Naive thymus-derived CD4-positive, alpha-beta T cell (primary cell): ENCODE measurements around the gene RNASE4. TPM values are rescaled to one million over a fixed set of nuclear protein-coding genes. Genes with fewer than 3 reads are reported as not detected.
"Not testable (repeated sequence)": the region's sequence is repeated elsewhere in the genome, so short reads cannot be mapped to it uniquely, and the experiment has no call there.

Experiments used
- ATAC-seq: fragments of 150-1000 bp; cut with Tn5 transposase; 2 replicates; pipeline ENCODE4 v1.10.0; 2021; ENCODE audit warnings: mild to moderate bottlenecking, moderate library complexity
- CTCF ChIA-PET: fragments of 350-600 bp; sonication (Branson Sonifier 250); formaldehyde crosslinking; loops from one replicate; lab custom pipeline; 2021; ENCODE audit warnings: antibody characterized with exemption; lab: Charles Lee
- POLR2A ChIA-PET: fragments of 350-600 bp; sonication (Branson Sonifier 250); formaldehyde crosslinking; loops from one replicate; lab custom pipeline; 2021; ENCODE audit warnings: antibody characterized with exemption, inconsistent platforms; lab: Charles Lee
- DNase-seq, 9 donors: peaks; one replicate each; pipeline versions ENCODE4 v3.0.0 to v3.0.0-alpha.2; 2020 to 2022; ENCODE audit warnings: mixed read lengths in 1 of 9
- H3K27ac ChIP-seq: one replicate; pipeline ENCODE4 v1.7.0; 2013; ENCODE audit warnings: mild to moderate bottlenecking, low read depth, low read length, moderate library complexity
- H3K27me3 ChIP-seq, 2 donors: one replicate each; pipeline ENCODE4 v1.7.0; 2013; ENCODE audit warnings: low read length in 2 of 2, mild to moderate bottlenecking in 2 of 2, moderate library complexity in 2 of 2; ENCODE audit not compliant: control insufficient read depth in 2 of 2, insufficient read depth in 2 of 2
- H3K36me3 ChIP-seq, 3 experiments: 1 replicate in 2 of 3; 2 replicates in 1 of 3; pipeline ENCODE4 v1.7.0; 2013; ENCODE audit warnings: low read length in 3 of 3, mild to moderate bottlenecking in 3 of 3, moderate library complexity in 1 of 3; ENCODE audit not compliant: insufficient read depth in 3 of 3, control insufficient read depth in 2 of 3
- H3K4me1 ChIP-seq, 2 donors: one replicate each; pipeline ENCODE4 v1.7.0; 2013; ENCODE audit warnings: low read length in 2 of 2, mild to moderate bottlenecking in 2 of 2, moderate library complexity in 1 of 2; ENCODE audit not compliant: control insufficient read depth in 2 of 2, insufficient read depth in 2 of 2
- H3K4me3 ChIP-seq: 2 replicates; pipeline ENCODE4 v1.7.0; 2013; ENCODE audit warnings: mild to moderate bottlenecking, low read length
- H3K9me3 ChIP-seq, 3 experiments: 1 replicate in 2 of 3; 2 replicates in 1 of 3; pipeline ENCODE4 v1.7.0; 2013; ENCODE audit warnings: low read length in 3 of 3; ENCODE audit not compliant: control insufficient read depth in 2 of 3
- H3K27ac Mint-ChIP-seq, 9 donors: one replicate each; pipeline ENCODE4 v1.8.0; 2020 to 2022; ENCODE audit warnings: mixed read lengths in 9 of 9, mild to moderate bottlenecking in 8 of 9, moderate library complexity in 5 of 9, inconsistent platforms in 2 of 9
- H3K27me3 Mint-ChIP-seq, 5 donors: one replicate each; pipeline ENCODE4 v1.8.0; 2021 to 2022; ENCODE audit warnings: mixed read lengths in 5 of 5, mild to moderate bottlenecking in 1 of 5
- H3K36me3 Mint-ChIP-seq, 5 donors: one replicate each; pipeline ENCODE4 v1.8.0; 2020 to 2022; ENCODE audit warnings: mixed read lengths in 5 of 5, mild to moderate bottlenecking in 3 of 5, inconsistent platforms in 1 of 5
- H3K4me1 Mint-ChIP-seq, 7 donors: one replicate each; pipeline ENCODE4 v1.8.0; 2020 to 2022; ENCODE audit warnings: mixed read lengths in 7 of 7, mild to moderate bottlenecking in 3 of 7, inconsistent platforms in 1 of 7
- H3K4me3 Mint-ChIP-seq, 10 donors: one replicate each; pipeline ENCODE4 v1.8.0; 2020 to 2022; ENCODE audit warnings: mild to moderate bottlenecking in 10 of 10, mixed read lengths in 10 of 10, moderate library complexity in 6 of 10, inconsistent platforms in 2 of 10
- H3K9me3 Mint-ChIP-seq, 11 donors: one replicate each; pipeline ENCODE4 v1.8.0; 2020 to 2022; ENCODE audit warnings: mixed read lengths in 11 of 11, mild to moderate bottlenecking in 4 of 11, inconsistent platforms in 1 of 11, moderate library complexity in 1 of 11
- intact Hi-C, 2 donors: fragments of 100-400 bp; cut with micrococcal nuclease; formaldehyde crosslinking; loops; one replicate each; pipeline ENCODE4 v1.15.1; 2023
- polyA plus RNA-seq, 2 donors: library from polyadenylated mRNA; unstranded; fragments of 300-500 nt; fragmentation: Illumina TruSeq; gene quantifications; one replicate each; pipeline ENCODE4 v1.2.3, GENCODE V29; 2021
- total RNA-seq, 6 experiments: library from RNA in 5 of 6; stranded (reverse) in 5 of 6; gene quantifications; 1 replicate in 5 of 6; 2 replicates in 1 of 6; pipeline ENCODE4 v1.2.3 and lab custom pipeline; 2021 to 2026

RNASE4 gene, protein sequence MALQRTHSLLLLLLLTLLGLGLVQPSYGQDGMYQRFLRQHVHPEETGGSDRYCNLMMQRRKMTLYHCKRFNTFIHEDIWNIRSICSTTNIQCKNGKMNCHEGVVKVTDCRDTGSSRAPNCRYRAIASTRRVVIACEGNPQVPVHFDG
- total RNA-seq (1 to 10 TPM in 1 of 5 experiments, under 1 TPM in 4; 0.17 to 4.2 (median 0.43) TPM), polyA plus RNA-seq (under 1 TPM in 1 of 2 donors, not detected in 1; 0.83 TPM), total RNA-seq (lab: John Stamatoyannopoulos, UW) (not detected)

DNA sequence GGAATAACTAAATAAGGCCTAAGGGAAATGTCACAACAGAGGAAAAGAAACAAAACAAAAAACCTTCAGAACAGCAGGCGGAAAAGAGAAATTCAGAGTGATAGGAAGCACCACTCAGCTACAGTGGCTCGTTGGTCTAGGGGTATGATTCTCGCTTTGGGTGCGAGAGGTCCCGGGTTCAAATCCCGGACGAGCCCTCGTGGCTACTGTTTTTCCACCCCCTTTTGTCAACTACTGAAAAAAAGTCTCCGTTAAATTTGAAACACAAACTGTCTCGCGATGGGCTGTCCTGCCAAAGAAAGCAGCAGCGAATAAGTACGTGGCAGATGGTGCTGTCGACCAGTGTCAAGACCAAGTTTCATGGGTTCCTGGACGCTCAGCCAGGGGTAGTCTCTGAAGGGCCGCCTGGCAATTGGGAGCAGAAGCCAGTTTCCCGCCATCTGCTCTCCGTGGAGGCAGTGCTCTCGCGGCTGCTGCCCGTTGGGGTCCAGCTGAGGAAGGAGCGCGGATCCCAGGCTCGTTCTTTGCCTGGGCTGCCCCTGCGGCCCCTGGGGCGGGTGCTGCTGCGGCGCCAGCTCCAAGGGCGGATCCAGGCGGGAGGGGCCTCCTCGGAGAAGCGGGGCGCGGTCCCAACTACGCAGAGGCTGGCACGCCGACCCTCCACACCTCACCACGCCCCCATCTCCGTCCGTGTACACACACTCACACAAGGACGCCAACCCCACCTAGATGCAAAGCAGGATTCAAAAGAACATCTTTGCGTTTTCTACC is at the start of gene RNASE4:
TSS of gene RNASE4 (plus strand) at position 670 of the 771 bp plus-strand sequence. CDS start 14,812 bp downstream, outside the sequence.
- no peaks in the 10 kb centered on the region for H3K27me3 Mint-ChIP-seq
- DNase-seq = peak; percentile 66 to 89 (median 86)
- ChIA-PET CTCF (interaction anchor here (0.7 to 4.3 kb wide), 10 partner anchors 8 to 358 kb away, joined by 3 to 30 read pairs (median 6); partner anchors contain the start of gene PARP2), POLR2A (interaction anchor here (0.5 to 6.2 kb wide), 23 partner anchors 7 to 357 kb away, joined by 3 to 73 read pairs (median 6); partner anchors contain the start of genes APEX1, CCNB1IP1, OSGEP and PARP2)
- H3K4me1 Mint-ChIP-seq = peaks cover 14 to 35% (median 32%) of the 10 kb centered on the region in 7 donors
- H3K9me3 ChIP-seq = no peaks in the 10 kb centered on the region
- H3K4me1 ChIP-seq = peaks cover 18 to 24% of the 10 kb centered on the region in 2 donors
- H3K4me3 Mint-ChIP-seq = peak within 1 kb of the TSS in 1 of 10 donors; percentile 21
- intact Hi-C loops = loop anchor here (1.0 to 5.0 kb wide), 17 partner anchors 7 to 793 kb away; partner anchors contain the start of genes TEP1 (in 2 of the 2), APEX1 (in 1 of the 2), CCNB1IP1 (in 1 of the 2) and CHD8 (in 1 of the 2)
- peaks cover 0 to 6% (median 0%) of the 10 kb centered on the region in 3 experiments for H3K36me3 ChIP-seq
- peaks cover 0 to 9% (median 0%) of the 10 kb centered on the region in 11 donors for H3K9me3 Mint-ChIP-seq
- H3K27ac ChIP-seq = peak within 1 kb of the TSS; percentile 91
- peaks cover 0 to 3% (median 0%) of the 10 kb centered on the region in 5 donors for H3K36me3 Mint-ChIP-seq
- H3K27me3 ChIP-seq = no peaks in the 10 kb centered on the region
- H3K27ac Mint-ChIP-seq = peak within 1 kb of the TSS in 3 of 9 donors; percentile 35 to 80 (median 78)
- peak; percentile 48 for ATAC-seq
- H3K4me3 ChIP-seq = peak within 1 kb of the TSS; percentile 98

GRCh38 chr14:20641591-20641990 is 42.8 kb upstream of the RNASE4 start, which contains the start of gene OR6S1:
TSS of gene OR6S1 (minus strand) at chr14:20641691. CDS start at chr14:20641691, 0 bp downstream.
- Histone ChIP-seq H3K9me3 (no peaks in the 10 kb centered on the region), H3K36me3 (no peaks in the 10 kb centered on the region), H3K4me1 (no peaks in the 10 kb centered on the region), H3K4me3 (no peak within 1 kb of the TSS), H3K27me3 (no peaks in the 10 kb centered on the region), H3K27ac (no peak within 1 kb of the TSS)
- intact Hi-C loops = no loop called here
- ChIA-PET CTCF (no interaction called here), POLR2A (no interaction called here)
- Mint-ChIP-seq H3K4me3 (no peak within 1 kb of the TSS), H3K4me1 (no peaks in the 10 kb centered on the region), H3K27ac (no peak within 1 kb of the TSS), H3K9me3 (no peaks in the 10 kb centered on the region), H3K36me3 (peaks cover 0 to 3% (median 0%) of the 10 kb centered on the region in 5 donors), H3K27me3 (peaks cover 19 to 57% (median 28%) of the 10 kb centered on the region in 5 donors)
- DNase-seq (no peak), ATAC-seq (no peak)

- Mint-ChIP-seq H3K4me1 (no peaks in the 10 kb centered on the region), H3K27me3 (peaks cover 18 to 51% (median 28%) of the 10 kb centered on the region in 5 donors), H3K27ac (no peak overlapping the region), H3K4me3 (no peak overlapping the region), H3K36me3 (peaks cover 0 to 3% (median 0%) of the 10 kb centered on the region in 5 donors), H3K9me3 (no peaks in the 10 kb centered on the region)
- Histone ChIP-seq H3K4me3 (no peak overlapping the region), H3K27ac (no peak overlapping the region), H3K4me1 (no peaks in the 10 kb centered on the region), H3K27me3 (no peaks in the 10 kb centered on the region), H3K9me3 (no peaks in the 10 kb centered on the region), H3K36me3 (no peaks in the 10 kb centered on the region)
- no peak for ATAC-seq
- ChIA-PET POLR2A (no interaction called here), CTCF (interaction anchor here (1.0 kb wide), 1 partner anchor 21 kb away, joined by 3 read pairs; no protein-coding TSS in a partner anchor)
- intact Hi-C loops = no loop called here
- no peak for DNase-seq
Observed at GRCh38 chr14:20642182-20642581, 42.2 kb upstream of the RNASE4 start.

- H3K9me3 Mint-ChIP-seq, H3K27ac ChIP-seq, ATAC-seq, H3K36me3 ChIP-seq, H3K4me3 Mint-ChIP-seq, H3K9me3 ChIP-seq, H3K4me1 ChIP-seq, H3K4me3 ChIP-seq, H3K27me3 ChIP-seq, POLR2A ChIA-PET, H3K36me3 Mint-ChIP-seq, H3K27ac Mint-ChIP-seq, DNase-seq, H3K4me1 Mint-ChIP-seq, intact Hi-C loops: not testable (repeated sequence)
- H3K27me3 Mint-ChIP-seq = peaks cover 18 to 53% (median 28%) of the 10 kb centered on the region in 5 donors
- CTCF ChIA-PET = interaction anchor here (1.0 kb wide), 1 partner anchor 20 kb away, joined by 3 read pairs; no protein-coding TSS in a partner anchor
Observed at GRCh38 chr14:20642755-20643154, 41.6 kb upstream of the RNASE4 start.

DNA sequence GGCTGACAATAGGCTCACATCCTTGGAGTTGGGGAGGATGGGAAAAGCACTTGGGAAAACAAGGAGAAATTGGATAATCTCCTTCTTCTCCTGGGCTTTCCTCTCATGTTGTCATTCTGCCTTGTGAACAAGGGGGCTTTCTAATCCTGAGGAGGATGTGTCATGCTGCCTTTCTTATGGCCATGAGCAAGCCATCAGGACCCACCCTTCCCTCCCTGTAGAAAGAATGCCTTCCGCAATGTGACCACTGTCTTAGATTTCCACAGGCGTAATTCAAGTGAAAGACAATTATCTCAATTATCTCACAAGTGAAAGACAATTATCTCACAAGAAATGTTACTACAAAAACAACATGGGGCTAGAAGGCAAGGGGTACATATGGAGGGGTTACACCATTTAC is 39.8 kb upstream of the RNASE4 start:
- peaks cover 0 to 3% (median 0%) of the 10 kb centered on the region in 5 donors for H3K36me3 Mint-ChIP-seq
- H3K4me1 Mint-ChIP-seq = no peaks in the 10 kb centered on the region
- no peak overlapping the region for H3K4me3 ChIP-seq
- no peaks in the 10 kb centered on the region for H3K36me3 ChIP-seq
- no peak overlapping the region for H3K27ac Mint-ChIP-seq
- no peaks in the 10 kb centered on the region for H3K9me3 ChIP-seq
- H3K27me3 ChIP-seq = peaks cover 0 to 3% of the 10 kb centered on the region in 2 donors
- H3K9me3 Mint-ChIP-seq = peaks cover 0 to 2% (median 0%) of the 10 kb centered on the region in 11 donors
- CTCF ChIA-PET = no interaction called here
- H3K27me3 Mint-ChIP-seq = peaks cover 26 to 54% (median 33%) of the 10 kb centered on the region in 5 donors
- intact Hi-C loops = no loop called here
- no peak for ATAC-seq
- no peak overlapping the region for H3K4me3 Mint-ChIP-seq
- no peaks in the 10 kb centered on the region for H3K4me1 ChIP-seq
- no peak for DNase-seq
- POLR2A ChIA-PET = interaction anchor here (1.1 kb wide), 1 partner anchor 22 kb away, joined by 3 read pairs; no protein-coding TSS in a partner anchor
- no peak overlapping the region for H3K27ac ChIP-seq

DNA sequence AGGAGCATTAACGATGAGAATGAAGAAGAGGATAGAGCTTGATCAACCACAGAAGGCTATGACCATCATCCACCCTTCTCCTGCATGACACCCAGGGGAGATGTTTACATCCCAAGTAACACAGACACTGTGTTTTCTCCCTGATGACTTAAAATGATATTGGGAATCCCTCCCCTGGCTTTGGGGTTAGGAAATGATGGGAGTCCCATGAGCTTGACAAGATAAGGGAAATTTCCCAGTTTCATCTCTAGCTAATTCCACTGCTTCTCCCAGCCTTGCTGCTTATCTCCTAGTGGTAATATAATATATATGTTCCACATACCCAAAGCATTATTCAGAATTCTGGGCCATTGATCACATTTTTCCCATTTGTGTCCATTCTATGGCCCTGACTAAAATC is 38.9 kb upstream of the RNASE4 start:
- no peak overlapping the region for H3K27ac ChIP-seq
- H3K27me3 ChIP-seq = peaks cover 0 to 3% of the 10 kb centered on the region in 2 donors
- ChIA-PET CTCF (interaction anchor here (1.0 kb wide), 1 partner anchor 46 kb away, joined by 3 read pairs; no protein-coding TSS in a partner anchor), POLR2A (interaction anchor here (1.1 kb wide), 1 partner anchor 23 kb away, joined by 3 read pairs; no protein-coding TSS in a partner anchor)
- no peaks in the 10 kb centered on the region for H3K36me3 ChIP-seq
- ATAC-seq (no peak), DNase-seq (no peak)
- no peaks in the 10 kb centered on the region for H3K4me1 Mint-ChIP-seq
- H3K9me3 Mint-ChIP-seq = peaks cover 0 to 2% (median 0%) of the 10 kb centered on the region in 11 donors
- H3K4me1 ChIP-seq = no peaks in the 10 kb centered on the region
- H3K27me3 Mint-ChIP-seq = peaks cover 26 to 60% (median 35%) of the 10 kb centered on the region in 5 donors
- no peak overlapping the region for H3K4me3 Mint-ChIP-seq
- H3K27ac Mint-ChIP-seq = no peak overlapping the region
- H3K9me3 ChIP-seq = no peaks in the 10 kb centered on the region
- intact Hi-C loops = no loop called here
- H3K36me3 Mint-ChIP-seq = peaks cover 0 to 3% (median 0%) of the 10 kb centered on the region in 5 donors
- H3K4me3 ChIP-seq = no peak overlapping the region
